HCT116 (cell line): ENCODE results near the gene IMPACT. TPM values are rescaled to one million over a fixed set of nuclear protein-coding genes. Genes with fewer than 3 reads are reported as not detected.

Experiments
- ATAC-seq: fragments of 200-7000 bp; cut with Tn5 transposase; 2 replicates; pipeline ENCODE4 v1.9.1; 2020; ENCODE audit warnings: mild to moderate bottlenecking, moderate library complexity
- BruUV-seq: library from RNA; stranded (reverse); fragments of 400-500 nt; replicated peaks from 2 replicates; lab custom pipeline; 2021; lab: Mats Ljungman, UMichigan
- CTCF ChIA-PET: fragments of 300-600 bp; sonication (Branson Sonifier 250); formaldehyde crosslinking; loops from one replicate; lab custom pipeline; 2021; ENCODE audit warnings: antibody characterized with exemption; lab: Charles Lee
- POLR2A ChIA-PET: fragments of 300-600, 350-600 bp; sonication (Branson Sonifier 250); formaldehyde crosslinking; loops from one replicate; lab custom pipeline; 2021; ENCODE audit warnings: antibody characterized with exemption; lab: Charles Lee
- RAD21 ChIA-PET, 2 experiments: fragments of 300-600 bp; sonication (Branson Sonifier 250); formaldehyde crosslinking; loops; one replicate each; lab custom pipeline; 2023; ENCODE audit warnings: low total read pairs in 2 of 2; ENCODE audit not compliant: uncharacterized antibody in 2 of 2, unreplicated experiment in 2 of 2, low non-redundant PET in 1 of 2; lab: Charles Lee
- DNase-seq: peaks from one replicate; pipeline ENCODE4 v3.0.0-alpha.2; 2010; ENCODE audit warnings: low read depth, low spot score
- H2AFZ ChIP-seq: fragments of 200-600 bp; shearing (Covaris generic), sonication (generic); 2 replicates; pipeline ENCODE4 v1.6.1; 2017; ENCODE audit warnings: low read depth, mixed run types, mixed read lengths, antibody characterized with exemption, low read length; ENCODE audit not compliant: poor library complexity, severe bottlenecking
- H3K27ac ChIP-seq: 2 replicates; pipeline ENCODE4 v1.5.1; 2012; ENCODE audit warnings: low read depth, low read length
- H3K27me3 ChIP-seq: fragments of 200-600 bp; sonication (generic); 2 replicates; pipeline ENCODE4 v1.6.1; 2016; ENCODE audit warnings: mixed run types, low read length, mixed read lengths; ENCODE audit not compliant: insufficient read depth
- H3K36me3 ChIP-seq, 2 experiments: fragments of 200-500 bp in 1 of 2; fragments of 200-600 bp in 1 of 2; sonication (Bioruptor generic) in 1 of 2; sonication (generic) in 1 of 2; 2 replicates each; pipeline versions ENCODE4 v1.5.1 to v1.6.1; 2014 to 2016; ENCODE audit warnings: low read length in 2 of 2, inconsistent platforms in 1 of 2, mixed read lengths in 1 of 2, mixed run types in 1 of 2; ENCODE audit not compliant: insufficient read depth in 2 of 2, control insufficient read depth in 1 of 2
- H3K4me1 ChIP-seq, 2 experiments: fragments of 200-600 bp in 1 of 2; sonication (generic) in 1 of 2; 2 replicates each; pipeline versions ENCODE4 v1.5.1 to v1.6.1; 2012 to 2017; ENCODE audit warnings: low read length in 2 of 2, inconsistent platforms in 1 of 2, mild to moderate bottlenecking in 1 of 2, mixed read lengths in 1 of 2, mixed run types in 1 of 2, moderate library complexity in 1 of 2; ENCODE audit not compliant: insufficient read depth in 2 of 2, control insufficient read depth in 1 of 2
- H3K4me2 ChIP-seq: fragments of 200-600 bp; sonication (generic); 2 replicates; pipeline ENCODE4 v1.6.1; 2017; ENCODE audit warnings: mixed run types, low read length, mixed read lengths
- H3K4me3 ChIP-seq, 2 experiments: fragments of 200-600 bp in 1 of 2; sonication (generic) in 1 of 2; replicated peaks in 1 of 2; 2 replicates each; pipeline ENCODE4 v1.5.1; 2011 to 2016; ENCODE audit warnings: low read length in 2 of 2, control low read depth in 1 of 2, low read depth in 1 of 2, mild to moderate bottlenecking in 1 of 2, mixed read lengths in 1 of 2, mixed run types in 1 of 2
- H3K79me2 ChIP-seq: fragments of 200-600 bp; sonication (generic); 2 replicates; pipeline ENCODE4 v1.6.1; 2017; ENCODE audit warnings: mild to moderate bottlenecking, mixed run types, low read length, moderate library complexity, mixed read lengths; ENCODE audit not compliant: insufficient read depth
- H3K9ac ChIP-seq: fragments of 200-600 bp; sonication (generic); 2 replicates; pipeline ENCODE4 v1.6.1; 2016; ENCODE audit warnings: low read length, mixed read lengths
- H3K9me2 ChIP-seq: fragments of 200-600 bp; sonication (generic), shearing (Covaris generic); 2 replicates; pipeline ENCODE4 v1.6.1; 2017; ENCODE audit warnings: mixed run types, mild to moderate bottlenecking, moderate library complexity; ENCODE audit not compliant: insufficient read depth
- H3K9me3 ChIP-seq, 2 experiments: fragments of 200-500 bp in 1 of 2; fragments of 200-600 bp in 1 of 2; sonication (Bioruptor generic) in 1 of 2; sonication (generic) in 1 of 2; 2 replicates each; pipeline ENCODE4 v1.6.1; 2014 to 2017; ENCODE audit warnings: low read length in 2 of 2, mixed read lengths in 2 of 2, inconsistent platforms in 1 of 2, low read depth in 1 of 2, mild to moderate bottlenecking in 1 of 2, mixed run types in 1 of 2, moderate library complexity in 1 of 2; ENCODE audit not compliant: control insufficient read depth in 1 of 2, insufficient read depth in 1 of 2
- H4K20me1 ChIP-seq: fragments of 200-600 bp; sonication (generic), shearing (Covaris generic); 2 replicates; pipeline ENCODE4 v1.6.1; 2017; ENCODE audit warnings: mixed run types, mild to moderate bottlenecking, moderate library complexity; ENCODE audit not compliant: insufficient read depth
- ATF3 ChIP-seq: IDR thresholded peaks from 2 replicates; pipeline ENCODE4 v1.6.1; 2012
- CEBPB ChIP-seq: IDR thresholded peaks from 2 replicates; pipeline ENCODE4 v1.6.1; 2012; ENCODE audit warnings: low read depth
- CTCF ChIP-seq, 3 experiments: fragments of 200-600 bp in 1 of 3; sonication (generic) in 1 of 3; IDR thresholded peaks in 2 of 3; conservative IDR thresholded peaks in 1 of 3; 2 replicates each; pipeline ENCODE4 v1.5.1; 2012 to 2017; ENCODE audit warnings: low read depth in 2 of 3, low read length in 2 of 3, antibody characterized with exemption in 1 of 3, borderline replicate concordance in 1 of 3, control low read depth in 1 of 3, mild to moderate bottlenecking in 1 of 3, mixed read lengths in 1 of 3, mixed run types in 1 of 3, moderate library complexity in 1 of 3; ENCODE audit not compliant: insufficient read depth in 1 of 3
- EGR1 ChIP-seq: IDR thresholded peaks from 2 replicates; pipeline ENCODE4 v1.6.1; 2012; ENCODE audit warnings: low read depth
- ELF1 ChIP-seq: IDR thresholded peaks from 2 replicates; pipeline ENCODE4 v1.6.1; 2012; ENCODE audit warnings: low read depth, borderline replicate concordance
- EZH2phosphoT487 ChIP-seq: fragments of 200-600 bp; IDR thresholded peaks from 2 replicates; pipeline ENCODE4 v1.6.1; 2018; ENCODE audit warnings: antibody characterized with exemption, borderline replicate concordance
- FOSL1 ChIP-seq: IDR thresholded peaks from 2 replicates; pipeline ENCODE4 v1.6.1; 2012; ENCODE audit warnings: low read depth
- JUND ChIP-seq: IDR thresholded peaks from 2 replicates; pipeline ENCODE4 v1.6.1; 2012
- MAX ChIP-seq: IDR thresholded peaks from 2 replicates; pipeline ENCODE4 v1.6.1; 2012
- RAD21 ChIP-seq: IDR thresholded peaks from 2 replicates; pipeline ENCODE4 v1.6.1; 2012; ENCODE audit warnings: low read depth, mild to moderate bottlenecking
- SIN3A ChIP-seq: IDR thresholded peaks from 2 replicates; pipeline ENCODE4 v1.6.1; 2012; ENCODE audit warnings: low read depth
- SP1 ChIP-seq: IDR thresholded peaks from 2 replicates; pipeline ENCODE4 v1.6.1; 2012; ENCODE audit warnings: low read depth
- SRF ChIP-seq: IDR thresholded peaks from 2 replicates; pipeline ENCODE4 v1.6.1; 2012; ENCODE audit warnings: low read depth
- YY1 ChIP-seq: IDR thresholded peaks from 2 replicates; pipeline ENCODE4 v1.6.1; 2011; ENCODE audit warnings: low read length, low read depth, moderate library complexity, mild to moderate bottlenecking; ENCODE audit not compliant: insufficient replicate concordance; ENCODE audit errors: extremely low read depth
- ZFX ChIP-seq: fragments of 450-650 bp; IDR thresholded peaks from 2 replicates; pipeline ENCODE4 v1.6.1; 2017
- ZNF274 ChIP-seq: fragments of 200-500 bp; sonication (Bioruptor generic); IDR thresholded peaks from 2 replicates; pipeline ENCODE4 v1.6.1; 2014; ENCODE audit warnings: mild to moderate bottlenecking, low read depth, low read length, inconsistent platforms
- intact Hi-C: fragments of 100-400 bp; cut with micrococcal nuclease; formaldehyde crosslinking; loops from 2 replicates; pipeline ENCODE4 v1.10.0; 2022
- total RNA-seq: library from RNA; stranded (reverse); gene quantifications from one replicate; pipeline ENCODE4 v1.2.1, GENCODE V29; 2021; ENCODE audit not compliant: unreplicated experiment
- TF ChIP-seq, protein P1 (sequence below): IDR thresholded peaks from 2 replicates; pipeline ENCODE4 v1.6.1; 2011; ENCODE audit warnings: mild to moderate bottlenecking, low read length, moderate library complexity; ENCODE audit not compliant: insufficient replicate concordance; ENCODE audit errors: extremely low read depth

IMPACT gene
- total RNA-seq, 1 experiment from 2014 or later: 46.4 TPM

GRCh38 chr18:24500217-24500616, 73.7 kb downstream of the IMPACT start:
- Histone ChIP-seq H3K9me2 (no peaks in the 10 kb centered on the region), H3K4me1 (peaks cover 0 to 3% of the 10 kb centered on the region in 2 experiments; a peak in 1 of 4 replicates), H3K9ac (no peak overlapping the region), H4K20me1 (no peaks in the 10 kb centered on the region), H3K27ac (no peak overlapping the region), H3K79me2 (no peaks in the 10 kb centered on the region), H3K27me3 (no peaks in the 10 kb centered on the region), H3K4me3 (no peak overlapping the region), H3K36me3 (no peaks in the 10 kb centered on the region), H3K9me3 (no peaks in the 10 kb centered on the region), H3K4me2 (no peak overlapping the region), H2AFZ (no peak overlapping the region)
- DNase-seq (no peak), ATAC-seq (no peak)
- no peak for TF ChIP-seq SP1
- CTCF ChIA-PET: interaction anchor here (2.1 kb wide), 1 partner anchor 11 kb away, joined by 11 read pairs; no protein-coding TSS in a partner anchor
- RAD21 ChIA-PET: no interaction called here
- POLR2A ChIA-PET: no interaction called here
- BruUV-seq: no TSS peak
- intact Hi-C loops: no loop called here

- DNase-seq (no peak), ATAC-seq (no peak)
- CTCF ChIA-PET: interaction anchor here (2.1 kb wide), 1 partner anchor 12 kb away, joined by 11 read pairs; no protein-coding TSS in a partner anchor
- POLR2A ChIA-PET: no interaction called here
- Histone ChIP-seq H4K20me1 (no peaks in the 10 kb centered on the region), H3K9ac (no peak overlapping the region), H3K27me3 (no peaks in the 10 kb centered on the region), H3K9me2 (no peaks in the 10 kb centered on the region), H3K4me3 (no peak overlapping the region), H3K36me3 (no peaks in the 10 kb centered on the region), H3K4me1 (peaks cover 0 to 3% of the 10 kb centered on the region in 2 experiments; a peak in 1 of 4 replicates), H2AFZ (no peak overlapping the region), H3K79me2 (no peaks in the 10 kb centered on the region), H3K4me2 (no peak overlapping the region), H3K9me3 (no peaks in the 10 kb centered on the region), H3K27ac (no peak overlapping the region)
- RAD21 ChIA-PET: no interaction called here
- TF ChIP-seq JUND (no peak), ZFX (no peak), MAX (no peak), EZH2phosphoT487 (no peak), CTCF (IDR thresholded peaks at IDR 0.05 in 2 of 3, conservative IDR thresholded peaks at IDR 0.05 in 1 of 3; ENCODE audit: borderline replicate concordance in 1 of 3, insufficient read depth in 1 of 3, low read depth in 2 of 3, low read length in 2 of 3) (no peak), FOSL1 (no peak), ELF1 (no peak), YY1 (no peak), ZNF274 (no peak), RAD21 (no peak), SP1 (no peak), SIN3A (no peak), SRF (no peak), ATF3 (no peak), CEBPB (no peak), EGR1 (no peak)
- TF ChIP-seq, protein P1, sequence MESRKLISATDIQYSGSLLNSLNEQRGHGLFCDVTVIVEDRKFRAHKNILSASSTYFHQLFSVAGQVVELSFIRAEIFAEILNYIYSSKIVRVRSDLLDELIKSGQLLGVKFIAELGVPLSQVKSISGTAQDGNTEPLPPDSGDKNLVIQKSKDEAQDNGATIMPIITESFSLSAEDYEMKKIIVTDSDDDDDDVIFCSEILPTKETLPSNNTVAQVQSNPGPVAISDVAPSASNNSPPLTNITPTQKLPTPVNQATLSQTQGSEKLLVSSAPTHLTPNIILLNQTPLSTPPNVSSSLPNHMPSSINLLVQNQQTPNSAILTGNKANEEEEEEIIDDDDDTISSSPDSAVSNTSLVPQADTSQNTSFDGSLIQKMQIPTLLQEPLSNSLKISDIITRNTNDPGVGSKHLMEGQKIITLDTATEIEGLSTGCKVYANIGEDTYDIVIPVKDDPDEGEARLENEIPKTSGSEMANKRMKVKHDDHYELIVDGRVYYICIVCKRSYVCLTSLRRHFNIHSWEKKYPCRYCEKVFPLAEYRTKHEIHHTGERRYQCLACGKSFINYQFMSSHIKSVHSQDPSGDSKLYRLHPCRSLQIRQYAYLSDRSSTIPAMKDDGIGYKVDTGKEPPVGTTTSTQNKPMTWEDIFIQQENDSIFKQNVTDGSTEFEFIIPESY: no peak
- intact Hi-C loops: no loop called here
- no TSS peak for BruUV-seq
Measured at GRCh38 chr18:24500766-24501165, 74.3 kb downstream of the IMPACT start.
